A549 (cell line): ENCODE results near the gene MYB. TPM values are rescaled to one million over a fixed set of nuclear protein-coding genes. Genes with fewer than 3 reads are reported as not detected.

Experiments
- ATAC-seq, 2 experiments: fragments of 200-7000 bp in 1 of 2; fragments of >200 bp in 1 of 2; cut with Nextera tagmentation in 1 of 2; cut with Tn5 transposase in 1 of 2; 3 replicates each; pipeline versions ENCODE4 v1.8.0 to v1.9.1; 2018 to 2020; ENCODE audit warnings: mild to moderate bottlenecking in 1 of 2, moderate library complexity in 1 of 2
- CTCF ChIA-PET: fragments of 300-600 bp; sonication (Branson Sonifier 250); formaldehyde crosslinking; extraction: SDS; loops from one replicate; lab custom pipeline; 2021; ENCODE audit warnings: antibody characterized with exemption, inconsistent platforms; lab: Yijun Ruan, JAX
- POLR2A ChIA-PET: fragments of 350-600 bp; formaldehyde crosslinking; extraction: SDS; loops from one replicate; lab custom pipeline; 2021; ENCODE audit warnings: antibody characterized with exemption, inconsistent platforms; lab: Yijun Ruan, JAX
- DNase-seq, 2 experiments: peaks; one replicate each; pipeline versions ENCODE4 v3.0.0 to v3.0.0-alpha.2; 2011 to 2016; ENCODE audit warnings: low read depth in 1 of 2, low spot score in 1 of 2
- FAIRE-seq: peaks from 2 replicates; lab custom pipeline; 2011; peaks lifted over from hg19 to GRCh38; lab: Jason Lieb, UNC
- H3K27ac ChIP-seq, 2 experiments: fragments of >200 bp; sonication (Bioruptor Twin); formaldehyde crosslinking; 3 replicates each; pipeline ENCODE4 v1.5.1; 2016 to 2017
- H3K4me1 ChIP-seq: fragments of >200 bp; sonication (Bioruptor Twin); formaldehyde crosslinking; 3 replicates; pipeline ENCODE4 v1.6.1; 2016
- H3K4me2 ChIP-seq: fragments of >200 bp; sonication (Bioruptor Twin); formaldehyde crosslinking; 3 replicates; pipeline ENCODE4 v1.6.1; 2016
- H3K4me3 ChIP-seq: fragments of >200 bp; sonication (Bioruptor Twin); formaldehyde crosslinking; 3 replicates; pipeline ENCODE4 v1.5.1; 2016
- H3K9me3 ChIP-seq: fragments of >200 bp; sonication (Bioruptor Twin); formaldehyde crosslinking; 3 replicates; pipeline ENCODE4 v1.6.1; 2016
- CBX8 ChIP-seq: fragments of 200-600 bp; sonication (generic); IDR thresholded peaks from 2 replicates; pipeline ENCODE4 v1.6.1; 2016
- CHD4 ChIP-seq: fragments of 200-600 bp; sonication (generic); IDR thresholded peaks from 2 replicates; pipeline ENCODE4 v1.6.1; 2016; ENCODE audit warnings: antibody characterized with exemption, mild to moderate bottlenecking, borderline replicate concordance
- EHMT2 ChIP-seq: fragments of 200-600 bp; sonication (generic); IDR thresholded peaks from 2 replicates; pipeline ENCODE4 v1.6.1; 2016; ENCODE audit warnings: antibody characterized with exemption, low read depth, mild to moderate bottlenecking, moderate library complexity
- EP300 ChIP-seq, 2 experiments: fragments of >200 bp; sonication (Bioruptor Twin); formaldehyde crosslinking; IDR thresholded peaks; 2 replicates in 1 of 2; 3 replicates in 1 of 2; pipeline ENCODE4 v1.6.1; 2016 to 2017
- ESRRA ChIP-seq: fragments of 150-350 bp; IDR thresholded peaks from 2 replicates; pipeline ENCODE4 v1.6.1; 2014; ENCODE audit warnings: mild to moderate bottlenecking, low read length, borderline replicate concordance
- FOSL2 ChIP-seq, 2 experiments: fragments of 450-650 bp in 1 of 2; fragments of >200 bp in 1 of 2; sonication (Bioruptor Twin) in 1 of 2; formaldehyde crosslinking; IDR thresholded peaks; 2 replicates each; pipeline versions ENCODE4 v1.5.0 to v1.6.1; 2016 to 2020; ENCODE audit warnings: mild to moderate bottlenecking in 1 of 2, moderate library complexity in 1 of 2
- GATA3 ChIP-seq: IDR thresholded peaks from 2 replicates; pipeline ENCODE4 v1.6.1; 2012; ENCODE audit warnings: borderline replicate concordance
- HES2 ChIP-seq: fragments of >200 bp; sonication (Bioruptor Twin); formaldehyde crosslinking; IDR thresholded peaks from 2 replicates; pipeline ENCODE4 v1.6.1; 2016
- KDM1A ChIP-seq: fragments of 200-600 bp; sonication (generic); IDR thresholded peaks from 2 replicates; pipeline ENCODE4 v1.6.1; 2016; ENCODE audit warnings: low read depth, mild to moderate bottlenecking
- MAFK ChIP-seq: fragments of 450-650 bp; IDR thresholded peaks from 2 replicates; pipeline ENCODE4 v1.6.1; 2014; ENCODE audit not compliant: partially characterized antibody
- NFE2L2 ChIP-seq: fragments of 150-350 bp; conservative IDR thresholded peaks from 2 replicates; pipeline ENCODE4 v1.6.1; 2014; ENCODE audit warnings: low read length
- REST ChIP-seq: fragments of 200-600 bp; sonication (generic); IDR thresholded peaks from 2 replicates; pipeline ENCODE4 v1.6.1; 2016; ENCODE audit warnings: antibody characterized with exemption, mild to moderate bottlenecking, moderate library complexity
- RFX5 ChIP-seq: fragments of 450-650 bp; IDR thresholded peaks from 2 replicates; pipeline ENCODE4 v1.7.1; 2014; ENCODE audit warnings: antibody characterized with exemption, mild to moderate bottlenecking, moderate library complexity
- SMC3 ChIP-seq: fragments of >200 bp; sonication (Bioruptor Twin); formaldehyde crosslinking; IDR thresholded peaks from 3 replicates; pipeline ENCODE4 v1.6.1; 2018; ENCODE audit warnings: inconsistent platforms
- TFCP2L1 ChIP-seq: fragments of 250-450 bp; sonication (Bioruptor Pico); IDR thresholded peaks from 2 replicates; pipeline ENCODE4 v1.5.0; 2021; ENCODE audit warnings: mild to moderate bottlenecking
- TP53 ChIP-seq: fragments of 250-450 bp; sonication (Bioruptor Pico); IDR thresholded peaks from 2 replicates; pipeline ENCODE4 v1.5.0; 2021; ENCODE audit warnings: mild to moderate bottlenecking, moderate library complexity
- ZFP36 ChIP-seq: fragments of 450-650 bp; IDR thresholded peaks from 2 replicates; pipeline ENCODE4 v1.6.1; 2014; ENCODE audit warnings: borderline replicate concordance; ENCODE audit not compliant: partially characterized antibody
- WGBS: methylation state at CpG from one replicate; pipeline ENCODE4 v1.1.6; 2017; ENCODE audit errors: missing lambda C conversion rate; 5-methylcytosine and 5-hydroxymethylcytosine counted together
- polyA plus RNA-seq, 4 experiments: library from polyadenylated mRNA; depleted of rRNA in 3 of 4; stranded (reverse); fragments of >200 nt; fragmentation: RNase III in 1 of 4; extraction: RNeasy Plus Mini Kit Qiagen cat#74134 plus additional on column Dnase treatment in 1 of 4; gene quantifications; 2 replicates in 3 of 4; 3 replicates in 1 of 4; pipeline ENCODE4 v1.2.3, GENCODE V29; 2011 to 2017
- TF ChIP-seq, protein P1 (sequence below): IDR thresholded peaks from 2 replicates; pipeline ENCODE4 v1.6.1; 2012

MYB gene
- polyA plus RNA-seq, 2 of the 4 experiments (the other 2 are of a cell fraction), result 0.22 to 0.27 TPM

GRCh38 chr6:135195522-135195921 lies 14.4 kb downstream of the MYB start:
- H3K4me3 ChIP-seq, result no peak overlapping the region
- WGBS, result 81% methylated on average over 6 of the region's 6 CpGs
- no peak for FAIRE-seq
- POLR2A ChIA-PET, result no interaction called here
- DNase-seq, result no peak
- TF ChIP-seq TFCP2L1 (no peak), HES2 (no peak), ZFP36 (no peak)
- TF ChIP-seq, all 56 proteins: peak for 0
- CTCF ChIA-PET, result no interaction called here
- Histone ChIP-seq H3K4me2 (no peak overlapping the region), H3K4me1 (no peaks in the 10 kb centered on the region), H3K27ac (no peak overlapping the region), H3K9me3 (no peaks in the 10 kb centered on the region)
- ATAC-seq, result no peak

DNA sequence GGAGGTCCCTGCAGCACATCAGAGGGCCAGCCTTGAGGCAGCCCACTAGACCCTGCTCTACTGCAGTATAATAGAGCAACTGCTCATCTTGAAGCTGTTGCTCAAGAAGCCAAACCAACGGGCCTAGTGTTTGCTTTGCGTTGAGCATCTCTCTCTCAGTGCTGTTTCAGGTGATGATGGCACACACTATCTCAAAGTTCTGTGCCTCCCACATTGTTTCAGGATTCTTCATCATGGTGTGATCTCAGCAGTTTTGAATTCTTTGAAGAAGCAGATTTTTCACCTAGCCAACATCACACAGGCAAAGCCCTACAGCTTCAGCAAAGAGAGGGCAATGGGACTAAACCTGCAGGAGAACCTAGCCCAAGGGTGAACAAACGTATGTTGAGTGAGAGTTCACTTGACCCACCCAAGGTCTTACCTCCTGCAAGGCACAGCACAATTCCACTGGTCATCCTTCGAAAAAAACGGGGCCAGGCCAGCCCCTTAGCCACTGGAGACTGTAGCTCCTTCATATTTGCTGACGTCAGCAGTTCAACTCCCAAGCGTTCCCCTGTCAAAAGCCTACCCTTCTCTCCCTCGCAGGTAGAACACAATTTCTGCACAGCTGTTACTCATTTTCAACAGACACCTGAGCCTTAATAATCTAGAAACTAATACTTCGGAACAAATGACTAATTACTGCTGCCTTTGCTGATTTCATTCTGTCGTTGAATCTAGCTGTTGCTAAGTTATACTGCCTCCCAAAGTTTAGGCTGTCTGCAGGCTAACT lies 15.8 kb downstream of the MYB start:
- Histone ChIP-seq H3K4me2 (no peak overlapping the region), H3K27ac (no peak overlapping the region), H3K9me3 (no peaks in the 10 kb centered on the region), H3K4me1 (no peaks in the 10 kb centered on the region), H3K4me3 (no peak overlapping the region)
- no peak for DNase-seq
- ATAC-seq, result no peak
- WGBS, result 60% methylated on average over 10 of the region's 10 CpGs
- CTCF ChIA-PET, result interaction anchor here (1.1 to 1.5 kb wide), 2 partner anchors 13 to 52 kb away, joined by 3 to 5 read pairs; no protein-coding TSS in a partner anchor
- TF ChIP-seq RFX5 (no peak), MAFK (peak; percentile 96)
- POLR2A ChIA-PET, result no interaction called here
- FAIRE-seq, result no peak

DNA sequence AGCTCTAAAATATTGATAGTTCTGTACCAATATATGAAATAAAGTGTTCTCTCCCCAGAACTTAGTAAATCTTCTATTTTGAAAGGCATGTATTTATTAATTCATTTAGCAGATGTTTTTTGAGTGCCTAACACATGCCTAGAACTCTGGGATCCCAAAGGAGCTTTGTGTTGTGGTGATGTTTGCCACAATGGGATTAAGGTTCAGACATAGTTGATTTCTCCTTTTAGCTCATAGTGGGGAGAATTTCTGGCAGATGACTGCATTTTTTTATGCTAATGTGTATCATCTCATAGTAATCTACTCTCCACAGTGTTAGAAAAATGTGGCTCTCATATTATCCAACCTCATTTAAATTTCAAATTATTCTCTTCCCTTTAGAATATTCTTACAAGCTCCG lies 21.7 kb downstream of the MYB start:
- FAIRE-seq, result no peak
- Histone ChIP-seq H3K4me2 (no peak overlapping the region), H3K9me3 (no peaks in the 10 kb centered on the region), H3K27ac (no peak overlapping the region), H3K4me1 (no peaks in the 10 kb centered on the region), H3K4me3 (no peak overlapping the region)
- 36% methylated on average over 1 of the region's 1 CpG for WGBS
- ChIA-PET POLR2A (no interaction called here), CTCF (no interaction called here)
- no peak for ATAC-seq
- DNase-seq, result no peak
- TF ChIP-seq, protein P1, sequence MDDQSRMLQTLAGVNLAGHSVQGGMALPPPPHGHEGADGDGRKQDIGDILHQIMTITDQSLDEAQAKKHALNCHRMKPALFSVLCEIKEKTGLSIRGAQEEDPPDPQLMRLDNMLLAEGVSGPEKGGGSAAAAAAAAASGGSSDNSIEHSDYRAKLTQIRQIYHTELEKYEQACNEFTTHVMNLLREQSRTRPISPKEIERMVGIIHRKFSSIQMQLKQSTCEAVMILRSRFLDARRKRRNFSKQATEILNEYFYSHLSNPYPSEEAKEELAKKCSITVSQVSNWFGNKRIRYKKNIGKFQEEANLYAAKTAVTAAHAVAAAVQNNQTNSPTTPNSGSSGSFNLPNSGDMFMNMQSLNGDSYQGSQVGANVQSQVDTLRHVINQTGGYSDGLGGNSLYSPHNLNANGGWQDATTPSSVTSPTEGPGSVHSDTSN, result no peak
- no peak for TF ChIP-seq EP300 (IDR thresholded peaks at IDR 0.05)
- TF ChIP-seq GATA3, result no peak
- no peak for TF ChIP-seq NFE2L2
- no peak for TF ChIP-seq TP53 (CRISPR knock-in tag)
- no peak for TF ChIP-seq KDM1A
- TF ChIP-seq FOSL2 (IDR thresholded peaks at IDR 0.05), result no peak
- TF ChIP-seq FOSL2 (CRISPR knock-in tag; IDR thresholded peaks at IDR 0.05), result no peak
- TF ChIP-seq SMC3, result no peak
- no peak for TF ChIP-seq EHMT2
- TF ChIP-seq CBX8, result no peak
- no peak for TF ChIP-seq CHD4
- TF ChIP-seq REST, result no peak
- TF ChIP-seq ZFP36, result no peak
- TF ChIP-seq ESRRA, result no peak
